ENCODE data around the gene USP3. TPM values are rescaled to one million over a fixed set of nuclear protein-coding genes. Genes with fewer than 3 reads are reported as not detected.
A peak's percentile ranks its signal among the peaks of the same experiment; 100 is the strongest.

USP3 gene
- total RNA-seq, 1 donor: 24.8 TPM

DNA sequence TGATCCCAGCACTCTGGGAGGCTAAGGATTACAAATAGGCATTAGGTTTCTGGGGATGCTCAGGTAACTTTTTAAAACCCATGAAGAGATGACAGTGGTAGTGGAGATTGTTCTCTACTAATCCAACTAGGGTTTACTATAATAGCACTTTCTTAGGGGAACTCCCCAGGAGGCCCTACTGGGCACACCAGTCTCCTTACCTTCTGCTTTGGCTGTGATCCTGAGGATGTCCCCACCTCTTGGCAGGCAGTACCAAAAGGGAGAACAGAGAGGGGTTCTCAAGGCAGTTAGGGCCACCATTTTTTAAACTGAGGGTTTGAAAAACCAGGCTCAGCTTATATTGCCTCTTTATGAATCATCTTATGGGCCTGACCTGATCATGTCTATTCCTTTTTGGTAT lies 77.8 kb downstream of the USP3 start:
- DNase-seq (ENCODE audit: low read depth in 2 of 3, low spot score in 2 of 3): no peak

GRCh38 chr15:63582718-63583426 lies 78.5 kb downstream of the USP3 start:
- no peak for DNase-seq (ENCODE audit: low read depth in 2 of 3, low spot score in 2 of 3)

DNA sequence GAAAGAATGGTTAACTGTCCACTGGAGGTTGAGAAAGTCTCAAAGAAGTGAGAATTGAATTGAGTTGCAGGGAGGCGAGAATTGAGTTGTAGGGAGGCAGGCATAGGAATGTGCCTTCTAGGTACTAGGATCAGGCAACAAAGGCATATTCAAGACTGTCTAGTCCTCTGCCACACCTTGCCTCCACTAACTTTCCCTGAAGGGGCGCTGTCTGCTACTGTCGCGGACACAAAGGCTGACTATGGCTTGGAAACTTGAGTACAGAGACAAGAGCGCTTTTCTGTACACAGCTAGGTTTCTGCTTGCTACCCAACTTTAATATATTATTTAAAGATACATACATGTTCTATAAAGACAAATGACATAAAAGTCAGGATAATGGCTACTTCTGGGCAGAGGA lies 82.4 kb downstream of the USP3 start:
- DNase-seq (ENCODE audit: low read depth in 2 of 3, low spot score in 2 of 3): no peak

- no peak for DNase-seq (ENCODE audit: low read depth in 2 of 3, low spot score in 2 of 3)
These were observed 83.1 kb downstream of the USP3 start for GRCh38 chr15:63587527-63587926.

- no peak for DNase-seq (ENCODE audit: low read depth in 2 of 3, low spot score in 2 of 3)
These were observed 84.4 kb downstream of the USP3 start for GRCh38 chr15:63588826-63589225.

DNA sequence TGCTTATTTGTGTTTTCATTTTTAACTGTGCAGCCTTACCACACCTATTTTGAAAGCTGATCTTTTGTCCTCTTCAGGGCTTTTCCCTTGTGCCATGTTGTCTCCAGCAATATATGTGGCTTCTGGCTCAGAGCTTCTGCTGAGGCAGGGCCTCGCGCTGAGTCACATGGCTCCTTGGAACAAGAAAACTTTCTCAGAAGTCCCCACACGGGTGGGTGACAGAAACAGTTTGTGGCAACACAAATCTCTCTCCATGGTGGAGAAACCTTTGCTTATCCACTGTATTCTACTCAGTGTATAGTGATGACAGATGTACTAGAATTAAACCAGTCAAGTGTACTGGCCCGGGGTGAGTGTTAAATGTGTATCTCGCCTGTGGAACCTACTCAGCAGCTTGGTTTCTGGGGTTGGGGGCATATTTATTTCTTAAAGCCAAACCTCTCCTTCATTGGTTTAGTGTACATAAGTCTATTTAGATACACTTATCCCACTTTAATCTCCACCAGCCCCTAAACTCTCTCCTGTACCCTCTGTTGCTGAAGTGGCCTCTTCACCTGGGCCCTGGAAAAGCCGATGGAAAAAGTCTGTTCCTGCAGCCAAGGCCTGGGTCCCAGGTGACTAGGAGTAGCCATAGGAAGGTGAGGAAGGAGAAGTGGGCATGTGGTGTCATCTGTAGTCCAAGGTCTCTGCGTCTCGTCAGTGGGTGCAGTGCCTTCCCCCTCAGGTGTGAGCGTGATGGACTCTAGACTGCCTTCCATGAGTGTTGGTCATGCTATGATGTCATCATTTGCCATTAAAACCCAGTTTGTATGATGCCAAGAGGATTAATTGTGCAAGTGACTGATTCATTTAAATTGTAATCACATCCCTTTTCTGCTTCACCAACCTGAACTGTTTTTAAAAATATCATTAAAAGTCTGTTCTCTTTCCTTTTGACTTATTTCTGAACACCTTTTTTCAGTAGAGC lies 89.6 kb downstream of the USP3 start:
- DNase-seq (ENCODE audit: low read depth in 2 of 3, low spot score in 2 of 3): no peak

DNA sequence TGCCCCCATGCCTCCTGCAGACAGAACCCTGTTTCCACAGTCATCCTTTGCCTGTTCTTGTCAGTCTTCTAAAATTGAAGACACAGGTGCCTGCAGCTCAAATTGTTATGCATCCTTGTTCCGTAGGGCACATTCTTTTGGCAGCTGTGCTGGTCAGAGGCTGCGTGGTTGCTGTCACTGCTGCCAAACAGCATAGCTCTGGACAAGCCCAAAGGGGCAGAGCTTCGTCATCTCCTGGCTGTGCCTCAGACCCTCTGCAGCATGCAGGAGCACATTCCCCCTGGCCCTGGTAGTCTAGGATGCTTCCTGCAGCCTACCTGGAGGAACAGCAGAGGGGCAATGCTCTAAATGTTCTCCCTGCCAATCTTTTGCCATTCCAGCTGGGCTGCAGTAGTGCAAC lies 90.7 kb downstream of the USP3 start:
- no peak for DNase-seq (ENCODE audit: low read depth in 2 of 3, low spot score in 2 of 3)

DNA sequence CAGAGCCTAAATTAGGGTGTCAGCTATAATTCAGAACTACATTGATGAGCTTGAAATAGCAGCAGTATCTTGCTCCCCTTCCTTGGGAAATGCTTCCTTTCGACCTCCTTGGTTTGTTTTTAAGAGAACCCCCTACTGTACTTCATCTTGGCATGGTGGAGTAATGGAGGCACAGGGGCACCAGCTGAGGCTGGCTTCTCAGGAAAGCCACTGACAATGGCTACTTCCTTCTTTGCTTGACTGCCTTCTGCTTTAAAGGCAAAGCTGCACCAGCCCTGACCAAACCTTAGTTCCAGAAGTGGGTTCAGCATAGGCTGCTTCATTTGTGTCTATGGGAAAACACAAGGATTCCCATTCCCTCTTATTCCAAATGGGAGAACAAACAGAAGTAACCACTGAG lies 91.3 kb downstream of the USP3 start:
- peak in 1 of 3 donors; percentile 23 for DNase-seq (ENCODE audit: low read depth in 2 of 3, low spot score in 2 of 3)

- DNase-seq (ENCODE audit: low read depth in 2 of 3, low spot score in 2 of 3): no peak
These were observed 92.3 kb downstream of the USP3 start for GRCh38 chr15:63596676-63597037.

DNA sequence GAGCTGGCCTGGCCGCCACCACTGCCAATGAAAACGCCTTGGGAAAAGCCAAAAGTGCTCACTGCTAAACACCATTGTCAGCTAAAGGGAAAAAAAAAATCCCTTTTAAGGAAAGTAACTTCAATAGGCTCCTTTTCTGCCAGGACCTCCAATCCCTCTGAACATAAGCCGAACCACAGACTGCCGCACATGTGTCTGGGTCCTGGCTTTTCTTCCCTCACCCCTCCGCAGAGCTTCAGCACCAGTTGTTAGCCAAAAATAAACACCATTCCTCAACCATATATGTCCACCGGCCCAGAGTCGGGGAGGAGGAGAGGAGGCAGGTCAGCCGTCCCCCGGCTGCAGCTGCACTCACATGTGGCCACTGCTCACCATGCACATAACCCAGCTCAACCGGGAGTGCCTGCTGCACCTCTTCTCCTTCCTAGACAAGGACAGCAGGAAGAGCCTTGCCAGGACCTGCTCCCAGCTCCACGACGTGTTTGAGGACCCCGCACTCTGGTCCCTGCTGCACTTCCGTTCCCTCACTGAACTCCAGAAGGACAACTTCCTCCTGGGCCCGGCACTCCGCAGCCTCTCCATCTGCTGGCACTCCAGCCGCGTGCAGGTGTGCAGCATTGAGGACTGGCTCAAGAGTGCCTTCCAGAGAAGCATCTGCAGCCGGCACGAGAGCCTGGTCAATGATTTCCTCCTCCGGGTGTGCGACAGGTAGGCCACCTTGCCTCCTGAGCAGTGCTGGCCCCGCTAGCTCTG lies 92.8 kb downstream of the USP3 start, which contains the start of gene FBXL22:
Gene FBXL22 (plus strand): TSS at position 350 of the 753 bp plus-strand sequence. CDS start 6 bp downstream, at position 356.
- DNase-seq (ENCODE audit: low read depth in 2 of 3, low spot score in 2 of 3): no peak

- DNase-seq (ENCODE audit: low read depth in 2 of 3, low spot score in 2 of 3): no peak
These were observed 93.4 kb downstream of the USP3 start for GRCh38 chr15:63597821-63598220.

DNA sequence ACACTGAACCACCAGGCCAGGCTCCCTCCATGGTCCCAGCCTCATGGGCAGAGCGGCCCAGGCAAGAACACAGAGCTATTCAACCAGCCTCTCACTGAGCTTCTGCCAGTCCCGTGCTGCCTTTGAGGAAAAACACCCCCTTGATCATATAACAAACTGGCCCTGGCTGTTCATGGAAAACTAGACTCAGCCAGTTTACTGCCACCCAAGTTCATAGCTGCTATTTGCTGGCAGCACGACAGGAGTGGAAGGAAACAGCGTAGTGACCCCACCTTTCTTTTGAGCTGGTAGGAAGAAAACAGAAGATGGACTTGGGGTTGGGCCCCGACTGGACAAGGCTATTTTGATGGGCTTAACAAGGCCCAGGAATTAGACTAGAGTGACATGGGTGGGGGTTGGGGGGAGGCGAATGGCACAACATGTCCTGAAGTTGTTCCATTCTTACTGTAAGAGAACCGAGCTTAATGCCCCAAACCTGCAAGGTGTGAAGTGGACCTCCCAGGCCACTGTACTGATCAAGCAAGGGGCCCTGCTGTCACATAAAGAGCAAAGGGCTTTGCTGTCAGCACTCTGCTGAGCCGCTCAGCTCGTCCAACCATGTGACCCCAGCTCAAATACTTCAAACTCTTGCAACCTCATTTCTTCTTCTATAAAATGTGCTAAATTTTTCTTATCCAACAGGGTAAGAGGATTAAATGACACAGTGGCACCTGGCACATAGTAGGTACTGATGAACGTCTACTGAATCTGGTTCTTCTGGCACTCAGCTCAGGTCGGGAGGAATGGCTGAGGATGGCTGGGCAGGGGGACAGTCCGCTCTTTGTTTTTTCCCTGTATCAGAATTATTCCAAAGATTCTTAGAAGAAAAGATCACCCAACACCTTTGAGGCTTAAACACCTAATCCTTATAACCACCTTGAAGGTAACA lies 94.3 kb downstream of the USP3 start:
- no peak for DNase-seq (ENCODE audit: low read depth in 2 of 3, low spot score in 2 of 3)

- peak in 2 of 3 donors; percentile 63 to 72 for DNase-seq (ENCODE audit: low read depth in 2 of 3, low spot score in 2 of 3)
These were observed 95.1 kb downstream of the USP3 start for GRCh38 chr15:63599401-63600000.

DNA sequence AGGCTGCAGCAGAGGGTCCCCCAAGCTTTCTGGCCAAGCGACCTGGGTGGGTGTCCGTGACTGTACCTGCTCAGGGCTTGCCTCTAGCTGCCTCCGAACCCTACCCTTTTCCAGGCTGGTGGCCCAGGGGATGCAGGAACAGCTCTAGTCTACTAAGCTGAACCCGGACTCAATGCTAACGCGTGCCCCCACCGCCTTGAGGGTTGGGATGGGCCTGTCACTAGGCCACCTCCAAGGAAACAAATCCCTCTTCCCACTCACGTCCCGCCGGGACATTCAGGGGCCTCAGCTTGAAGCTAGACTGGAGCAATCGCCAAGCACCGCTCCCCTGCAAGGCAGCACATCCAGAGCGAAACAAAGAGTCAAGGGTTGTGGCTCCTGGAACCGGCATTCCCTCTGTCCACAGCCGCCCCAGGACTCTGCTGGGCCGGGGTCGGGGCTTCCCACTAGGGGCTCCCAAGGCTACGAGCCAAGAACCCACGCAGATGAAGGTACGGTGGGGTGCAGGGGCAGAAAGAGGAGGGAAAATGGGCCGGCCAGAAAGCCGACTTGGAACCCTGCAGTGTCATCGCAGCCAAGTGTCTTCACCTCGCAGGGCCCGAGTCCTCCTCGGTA lies 95.7 kb downstream of the USP3 start:
- peak in 1 of 3 donors; percentile 22 for DNase-seq (ENCODE audit: low read depth in 2 of 3, low spot score in 2 of 3)

DNA sequence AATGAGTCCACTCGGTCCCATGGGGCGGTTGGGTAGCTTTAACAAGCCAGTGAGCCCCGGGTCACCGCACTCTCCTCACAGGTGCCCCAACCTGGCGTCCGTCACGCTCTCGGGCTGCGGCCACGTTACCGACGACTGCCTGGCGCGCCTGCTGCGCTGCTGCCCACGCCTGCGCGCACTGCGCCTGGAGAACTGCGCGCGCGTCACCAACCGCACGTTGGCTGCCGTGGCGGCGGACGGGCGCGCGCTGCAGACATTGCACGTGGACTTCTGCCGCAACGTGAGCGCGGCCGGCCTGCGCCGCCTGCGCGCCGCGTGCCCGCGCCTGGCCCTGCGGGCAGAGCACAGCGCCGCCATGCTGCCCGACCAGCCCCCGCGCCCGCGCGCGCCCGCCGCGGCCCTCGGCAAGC lies 96.2 kb downstream of the USP3 start:
- DNase-seq (ENCODE audit: low read depth in 2 of 3, low spot score in 2 of 3): peak; percentile 90 to 92 (median 91)

DNA sequence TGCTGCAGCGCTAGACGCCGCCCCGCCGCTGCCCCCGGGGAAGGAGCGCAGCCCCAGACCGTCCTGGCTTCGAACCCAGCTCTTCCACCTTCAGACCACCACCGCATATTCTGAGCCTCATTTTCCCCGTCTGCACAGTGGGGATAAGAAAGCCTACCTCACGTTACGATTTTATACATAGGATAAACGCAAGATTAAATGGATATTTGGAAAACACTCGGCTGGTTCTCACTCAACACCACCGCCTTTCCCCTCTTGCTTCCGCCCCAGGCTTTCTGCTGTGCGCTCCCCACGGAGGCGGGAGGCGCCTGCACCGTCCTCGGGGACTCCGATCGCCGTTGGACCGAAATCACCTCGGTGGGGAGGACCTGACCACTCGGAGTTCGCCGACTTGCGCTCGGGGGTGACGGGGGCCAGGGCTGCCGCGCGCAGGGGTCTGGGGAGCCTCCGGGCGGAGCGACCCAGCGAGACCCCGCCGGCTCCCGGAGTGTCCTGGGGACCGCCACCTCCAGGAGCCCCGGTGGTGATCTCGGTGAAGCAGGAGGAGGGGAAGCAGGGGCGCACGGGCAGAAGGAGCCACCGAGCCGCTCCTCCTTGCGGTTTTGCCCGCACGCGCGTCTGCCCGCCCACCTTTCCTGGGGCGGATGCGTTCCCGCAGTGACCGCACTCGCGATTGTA lies 96.8 kb downstream of the USP3 start:
- DNase-seq (ENCODE audit: low read depth in 2 of 3, low spot score in 2 of 3): peak; percentile 23 to 64 (median 34)

GRCh38 chr15:63601704-63602185 lies 97.4 kb downstream of the USP3 start:
- DNase-seq (ENCODE audit: low read depth in 2 of 3, low spot score in 2 of 3): no peak

GRCh38 chr15:63602595-63602994 lies 98.2 kb downstream of the USP3 start:
- no peak for DNase-seq (ENCODE audit: low read depth in 2 of 3, low spot score in 2 of 3)
